ENCODE measurements around the gene ADAMTS12. TPM values are rescaled to one million over a fixed set of nuclear protein-coding genes. Genes with fewer than 3 reads are reported as not detected.

Gene ADAMTS12
- total RNA-seq, 3 donors from 2014 or later, result 4.4 to 17.4 (median 15.0) TPM

DNA sequence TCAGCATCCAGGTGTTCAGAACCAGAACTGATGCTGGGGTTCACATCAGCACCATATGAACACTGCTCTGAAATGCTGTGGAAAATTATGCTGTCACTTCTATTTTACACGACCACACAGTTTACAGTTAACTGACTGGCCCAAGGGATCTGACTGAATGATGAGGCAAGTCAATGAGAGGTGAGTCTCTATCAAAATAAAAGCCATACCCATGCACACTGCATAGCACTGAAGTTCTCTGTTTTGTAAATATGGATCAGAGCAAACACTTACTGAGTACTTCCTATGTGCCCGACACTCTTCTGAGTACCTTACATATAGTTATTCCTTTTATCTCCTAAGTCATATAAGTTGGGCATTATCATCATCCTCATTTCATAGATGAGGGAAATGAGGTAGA is 328.3 kb downstream of the ADAMTS12 start:
- TF ChIP-seq, protein P1, sequence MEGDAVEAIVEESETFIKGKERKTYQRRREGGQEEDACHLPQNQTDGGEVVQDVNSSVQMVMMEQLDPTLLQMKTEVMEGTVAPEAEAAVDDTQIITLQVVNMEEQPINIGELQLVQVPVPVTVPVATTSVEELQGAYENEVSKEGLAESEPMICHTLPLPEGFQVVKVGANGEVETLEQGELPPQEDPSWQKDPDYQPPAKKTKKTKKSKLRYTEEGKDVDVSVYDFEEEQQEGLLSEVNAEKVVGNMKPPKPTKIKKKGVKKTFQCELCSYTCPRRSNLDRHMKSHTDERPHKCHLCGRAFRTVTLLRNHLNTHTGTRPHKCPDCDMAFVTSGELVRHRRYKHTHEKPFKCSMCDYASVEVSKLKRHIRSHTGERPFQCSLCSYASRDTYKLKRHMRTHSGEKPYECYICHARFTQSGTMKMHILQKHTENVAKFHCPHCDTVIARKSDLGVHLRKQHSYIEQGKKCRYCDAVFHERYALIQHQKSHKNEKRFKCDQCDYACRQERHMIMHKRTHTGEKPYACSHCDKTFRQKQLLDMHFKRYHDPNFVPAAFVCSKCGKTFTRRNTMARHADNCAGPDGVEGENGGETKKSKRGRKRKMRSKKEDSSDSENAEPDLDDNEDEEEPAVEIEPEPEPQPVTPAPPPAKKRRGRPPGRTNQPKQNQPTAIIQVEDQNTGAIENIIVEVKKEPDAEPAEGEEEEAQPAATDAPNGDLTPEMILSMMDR (IDR thresholded peaks at IDR 0.05), result no peak
- no peak for TF ChIP-seq POLR2AphosphoS5 (IDR thresholded peaks at IDR 0.05)
- TF ChIP-seq POLR2A (IDR thresholded peaks at IDR 0.05), result no peak
- DNase-seq (ENCODE audit: low spot score in 2 of 2), result no peak
- intact Hi-C loops (cut with DNase I; ENCODE audit: low total_unique reads), result no loop called here
- H3K27me3 ChIP-seq, result no peaks in the 10 kb centered on the region
- no peaks in the 10 kb centered on the region for H3K9me3 ChIP-seq
- no peaks in the 10 kb centered on the region for H3K4me1 ChIP-seq
- H3K27ac ChIP-seq, result no peak overlapping the region
- no peak overlapping the region for H3K4me3 ChIP-seq
- no peaks in the 10 kb centered on the region for H3K36me3 ChIP-seq

DNA sequence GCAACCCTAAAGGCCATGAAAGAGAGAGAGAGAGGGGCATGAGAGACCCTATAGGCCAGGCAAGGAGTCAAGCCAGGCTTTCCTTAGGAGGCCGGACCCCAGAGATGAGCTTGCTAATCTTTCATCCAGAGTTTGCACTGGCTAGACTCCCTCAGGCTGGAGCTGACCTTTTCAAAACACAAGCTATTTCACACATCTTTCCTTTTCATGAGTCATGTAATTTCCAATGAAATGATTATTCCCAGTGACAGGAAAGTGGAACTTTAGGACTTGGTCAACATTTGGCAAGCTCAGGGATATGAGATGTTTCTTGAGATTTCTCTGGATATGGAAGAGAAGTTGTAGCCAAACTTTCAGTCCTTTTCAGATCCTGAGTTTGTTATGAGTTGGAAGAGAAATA is 333.3 kb downstream of the ADAMTS12 start:
- TF ChIP-seq POLR2AphosphoS5 (IDR thresholded peaks at IDR 0.05) (no peak), POLR2A (IDR thresholded peaks at IDR 0.05) (no peak)
- TF ChIP-seq, protein P1 (IDR thresholded peaks at IDR 0.05), result no peak
- H3K27ac ChIP-seq, result no peak overlapping the region
- H3K9me3 ChIP-seq, result no peaks in the 10 kb centered on the region
- H3K36me3 ChIP-seq, result no peaks in the 10 kb centered on the region
- no peak overlapping the region for H3K4me3 ChIP-seq
- intact Hi-C loops (cut with DNase I; ENCODE audit: low total_unique reads), result no loop called here
- DNase-seq (ENCODE audit: low spot score in 2 of 2), result no peak
- H3K27me3 ChIP-seq, result no peaks in the 10 kb centered on the region
- H3K4me1 ChIP-seq, result peaks cover 0 to 3% of the 10 kb centered on the region in 2 donors

DNA sequence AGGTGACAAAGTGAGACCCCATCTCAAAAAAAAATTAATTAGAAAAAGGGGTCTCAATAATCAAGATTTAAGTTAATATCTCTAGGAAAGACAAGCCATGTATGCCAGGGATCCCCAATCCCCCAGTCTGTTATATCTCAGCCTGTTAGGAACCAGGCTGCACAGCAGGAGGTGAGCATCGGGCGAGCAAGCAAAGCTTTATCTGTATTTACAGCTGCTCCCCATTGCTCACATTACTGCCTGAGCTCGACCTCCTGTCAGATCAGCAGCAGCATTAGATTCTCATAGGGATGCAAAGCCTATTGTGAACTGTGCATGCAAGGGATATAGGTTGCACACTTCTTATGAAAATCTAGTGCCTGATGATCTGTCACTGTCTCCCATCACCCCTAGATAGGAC is 334.2 kb downstream of the ADAMTS12 start:
- TF ChIP-seq, protein P1 (IDR thresholded peaks at IDR 0.05), result no peak
- TF ChIP-seq POLR2A (IDR thresholded peaks at IDR 0.05), result no peak
- TF ChIP-seq POLR2AphosphoS5 (IDR thresholded peaks at IDR 0.05), result no peak
- Histone ChIP-seq H3K27ac (peak overlapping the region in 1 of 2 donors; percentile 10), H3K9me3 (peaks cover 0 to 1% of the 10 kb centered on the region in 2 donors), H3K4me3 (no peak overlapping the region), H3K36me3 (no peaks in the 10 kb centered on the region), H3K4me1 (peaks cover 0 to 3% of the 10 kb centered on the region in 2 donors), H3K27me3 (no peaks in the 10 kb centered on the region)
- no peak for DNase-seq (ENCODE audit: low spot score in 2 of 2)
- intact Hi-C loops (cut with DNase I; ENCODE audit: low total_unique reads), result no loop called here

DNA sequence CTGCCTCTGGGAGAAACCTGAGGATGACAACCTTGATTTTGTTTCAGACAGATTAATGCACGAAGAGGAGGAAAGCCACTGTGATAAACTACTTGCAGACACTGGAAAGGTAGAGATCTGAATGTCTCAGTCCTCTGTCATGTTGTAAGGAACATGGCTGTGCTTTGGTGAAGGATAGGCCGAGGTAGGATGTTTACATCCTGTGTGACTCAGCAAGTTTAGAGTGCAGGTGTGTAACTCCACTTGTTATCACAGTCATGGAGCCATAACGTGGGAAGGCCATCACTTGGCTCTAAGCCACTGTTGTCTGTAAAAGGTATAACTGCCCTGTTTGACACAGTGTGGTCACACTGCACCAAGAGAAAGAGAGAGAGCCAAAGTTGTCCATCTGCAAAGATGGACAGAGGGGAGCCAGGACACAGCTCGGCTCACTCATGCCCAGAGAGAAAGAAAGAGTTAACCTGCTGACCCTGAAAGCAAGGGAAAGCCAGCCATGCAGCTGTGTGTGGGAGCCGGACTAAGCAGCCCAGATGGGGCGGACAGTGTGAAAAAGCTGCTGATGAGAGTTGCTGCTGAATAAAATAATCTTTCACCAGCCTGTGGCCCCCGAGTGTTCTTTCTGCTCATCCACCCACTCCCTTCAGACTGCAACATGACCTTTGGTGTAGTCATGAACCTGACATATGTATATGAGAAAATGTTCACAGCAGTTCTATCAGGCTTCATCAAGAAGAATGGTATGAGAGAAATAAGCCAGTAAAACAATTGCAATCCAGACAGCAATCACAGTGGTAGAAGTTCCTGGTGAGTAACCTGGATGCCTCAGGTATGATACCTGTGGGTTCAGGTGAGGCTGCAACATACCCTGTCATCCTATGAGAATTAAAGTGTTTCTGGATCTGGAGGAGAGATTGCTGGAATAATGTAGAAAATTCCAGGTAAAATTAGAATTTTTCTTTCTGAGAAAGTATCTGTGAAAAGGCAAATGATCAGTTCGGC is 335.2 kb downstream of the ADAMTS12 start:
- no peaks in the 10 kb centered on the region for H3K27me3 ChIP-seq
- intact Hi-C loops (cut with DNase I; ENCODE audit: low total_unique reads), result no loop called here
- no peak for DNase-seq (ENCODE audit: low spot score in 2 of 2)

More for the DNA sequence above, 335.2 kb downstream of the ADAMTS12 start:
- H3K4me1 ChIP-seq, result peaks cover 0 to 3% of the 10 kb centered on the region in 2 donors
- TF ChIP-seq POLR2AphosphoS5 (IDR thresholded peaks at IDR 0.05) (no peak), POLR2A (IDR thresholded peaks at IDR 0.05) (no peak)
- TF ChIP-seq, protein P1 (IDR thresholded peaks at IDR 0.05), result no peak
- H3K4me3 ChIP-seq, result no peak overlapping the region
- no peak overlapping the region for H3K27ac ChIP-seq
- H3K9me3 ChIP-seq, result peaks cover 0 to 6% of the 10 kb centered on the region in 2 donors
- no peaks in the 10 kb centered on the region for H3K36me3 ChIP-seq
